Panc1 (cell line): Measurements from ENCODE around the gene SCN2B. TPM values are rescaled to one million over a fixed set of nuclear protein-coding genes. Genes with fewer than 3 reads are reported as not detected.

Experiments used
- ATAC-seq: fragments of 200-7000 bp; cut with Tn5 transposase; 2 replicates; pipeline ENCODE4 v1.9.1; 2020; ENCODE audit warnings: mild to moderate bottlenecking, moderate library complexity
- BruUV-seq: library from RNA; stranded (reverse); fragments of 400-500 nt; replicated peaks from 2 replicates; lab custom pipeline; 2021; lab: Mats Ljungman, UMichigan
- CTCF ChIA-PET: fragments of 300-600 bp; sonication (Branson Sonifier 250); formaldehyde crosslinking; loops from one replicate; lab custom pipeline; 2022; ENCODE audit warnings: antibody characterized with exemption; lab: Charles Lee
- POLR2A ChIA-PET: fragments of 300-600 bp; sonication (Branson Sonifier 250); formaldehyde crosslinking; loops from one replicate; lab custom pipeline; 2022; ENCODE audit warnings: antibody characterized with exemption; lab: Charles Lee
- DNase-seq: peaks from one replicate; pipeline ENCODE4 v3.0.0-alpha.2; 2010; ENCODE audit warnings: low read depth, low spot score
- H3K27ac ChIP-seq: 2 replicates; pipeline ENCODE4 v1.5.1; 2011; ENCODE audit warnings: mild to moderate bottlenecking, low read length, inconsistent platforms
- H3K27me3 ChIP-seq: fragments of 200-500 bp; sonication (Bioruptor generic); 2 replicates; pipeline ENCODE4 v1.6.0; 2014; ENCODE audit warnings: low read length, inconsistent platforms; ENCODE audit not compliant: control insufficient read depth, insufficient read depth
- H3K36me3 ChIP-seq: fragments of 200-500 bp; sonication (Bioruptor generic); 2 replicates; pipeline ENCODE4 v1.5.1; 2014; ENCODE audit warnings: inconsistent platforms, mild to moderate bottlenecking, low read length, moderate library complexity; ENCODE audit not compliant: control insufficient read depth, insufficient read depth
- H3K4me1 ChIP-seq: 2 replicates; pipeline ENCODE4 v1.5.1; 2011; ENCODE audit warnings: inconsistent platforms, mild to moderate bottlenecking, low read length, moderate library complexity; ENCODE audit not compliant: control insufficient read depth, insufficient read depth
- H3K4me3 ChIP-seq, 2 experiments: 2 replicates each; pipeline ENCODE4 v1.5.1; 2011 to 2012; ENCODE audit warnings: low read depth in 2 of 2, low read length in 2 of 2, mild to moderate bottlenecking in 2 of 2, inconsistent platforms in 1 of 2, moderate library complexity in 1 of 2
- H3K9me3 ChIP-seq: fragments of 200-500 bp; sonication (Bioruptor generic); 2 replicates; pipeline ENCODE4 v1.5.1; 2014; ENCODE audit warnings: low read depth, mild to moderate bottlenecking, inconsistent platforms, low read length, moderate library complexity; ENCODE audit not compliant: control insufficient read depth, insufficient read depth
- POLR2AphosphoS5 ChIP-seq: IDR thresholded peaks from 2 replicates; pipeline ENCODE4 v1.6.1; 2012; ENCODE audit warnings: mild to moderate bottlenecking, low read depth, low read length, moderate library complexity
- SIN3A ChIP-seq: IDR thresholded peaks from 2 replicates; pipeline ENCODE4 v1.6.1; 2012; ENCODE audit warnings: low read depth, mild to moderate bottlenecking, low read length, moderate library complexity, borderline replicate concordance; ENCODE audit not compliant: insufficient read depth
- TCF7L2 ChIP-seq: IDR thresholded peaks from 2 replicates; pipeline ENCODE4 v1.6.1; 2011; ENCODE audit warnings: mild to moderate bottlenecking, low read depth, low read length, inconsistent platforms
- in situ Hi-C: cut with HindIII; loops from 2 replicates; pipeline ENCODE4 v1.10.0; 2016; ENCODE audit warnings: low sequenced_read_pairs, low pct_unique_long_range_greater_than_20kb
- intact Hi-C: fragments of 100-400 bp; cut with micrococcal nuclease; formaldehyde crosslinking; loops from one replicate; pipeline ENCODE4 v1.10.0; 2022; ENCODE audit not compliant: unreplicated experiment
- total RNA-seq: library from RNA; stranded (reverse); gene quantifications from one replicate; pipeline ENCODE4 v1.2.1, GENCODE V29; 2021; ENCODE audit not compliant: unreplicated experiment
- TF ChIP-seq, protein P1 (sequence below): fragments of 450-650 bp; IDR thresholded peaks from 2 replicates; pipeline ENCODE4 v1.5.1; 2017; ENCODE audit warnings: mild to moderate bottlenecking
- TF ChIP-seq, protein P2 (sequence below), 2 experiments: IDR thresholded peaks; 2 replicates each; pipeline ENCODE4 v1.6.1; 2011 to 2012; ENCODE audit warnings: low read depth in 2 of 2, control low read depth in 1 of 2, low read length in 1 of 2, mild to moderate bottlenecking in 1 of 2, moderate library complexity in 1 of 2; ENCODE audit not compliant: insufficient read depth in 1 of 2

SCN2B gene
- total RNA-seq, 1 experiment from 2014 or later, result not detected

DNA sequence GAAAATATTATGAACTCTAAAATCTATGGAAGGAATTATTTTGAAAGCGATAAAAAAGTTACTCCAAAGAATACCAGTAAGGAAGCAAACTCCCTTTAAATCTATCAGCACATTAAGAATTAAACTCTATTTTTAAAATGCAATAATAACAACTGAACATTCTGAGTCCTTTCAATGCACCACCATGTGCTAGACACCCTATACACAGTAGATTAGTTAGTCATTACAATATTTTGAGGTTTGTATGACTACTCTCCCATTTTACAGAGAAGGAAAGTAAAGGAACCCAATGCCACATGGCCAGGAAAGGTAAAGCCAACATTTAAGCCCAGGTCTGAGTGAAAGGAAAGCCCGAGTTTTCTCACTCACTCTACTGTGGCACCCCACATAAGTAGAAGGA is 30.6 kb upstream of the SCN2B start:
- CTCF ChIA-PET, result no interaction called here
- Histone ChIP-seq H3K27me3 (peaks cover 59% of the 10 kb centered on the region), H3K36me3 (no peaks in the 10 kb centered on the region), H3K9me3 (no peaks in the 10 kb centered on the region), H3K4me3 (no peak overlapping the region), H3K27ac (no peak overlapping the region), H3K4me1 (no peaks in the 10 kb centered on the region)
- TF ChIP-seq, protein P1, sequence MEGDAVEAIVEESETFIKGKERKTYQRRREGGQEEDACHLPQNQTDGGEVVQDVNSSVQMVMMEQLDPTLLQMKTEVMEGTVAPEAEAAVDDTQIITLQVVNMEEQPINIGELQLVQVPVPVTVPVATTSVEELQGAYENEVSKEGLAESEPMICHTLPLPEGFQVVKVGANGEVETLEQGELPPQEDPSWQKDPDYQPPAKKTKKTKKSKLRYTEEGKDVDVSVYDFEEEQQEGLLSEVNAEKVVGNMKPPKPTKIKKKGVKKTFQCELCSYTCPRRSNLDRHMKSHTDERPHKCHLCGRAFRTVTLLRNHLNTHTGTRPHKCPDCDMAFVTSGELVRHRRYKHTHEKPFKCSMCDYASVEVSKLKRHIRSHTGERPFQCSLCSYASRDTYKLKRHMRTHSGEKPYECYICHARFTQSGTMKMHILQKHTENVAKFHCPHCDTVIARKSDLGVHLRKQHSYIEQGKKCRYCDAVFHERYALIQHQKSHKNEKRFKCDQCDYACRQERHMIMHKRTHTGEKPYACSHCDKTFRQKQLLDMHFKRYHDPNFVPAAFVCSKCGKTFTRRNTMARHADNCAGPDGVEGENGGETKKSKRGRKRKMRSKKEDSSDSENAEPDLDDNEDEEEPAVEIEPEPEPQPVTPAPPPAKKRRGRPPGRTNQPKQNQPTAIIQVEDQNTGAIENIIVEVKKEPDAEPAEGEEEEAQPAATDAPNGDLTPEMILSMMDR, result no peak
- TF ChIP-seq POLR2AphosphoS5 (no peak), SIN3A (no peak), TCF7L2 (no peak)
- TF ChIP-seq, protein P2, sequence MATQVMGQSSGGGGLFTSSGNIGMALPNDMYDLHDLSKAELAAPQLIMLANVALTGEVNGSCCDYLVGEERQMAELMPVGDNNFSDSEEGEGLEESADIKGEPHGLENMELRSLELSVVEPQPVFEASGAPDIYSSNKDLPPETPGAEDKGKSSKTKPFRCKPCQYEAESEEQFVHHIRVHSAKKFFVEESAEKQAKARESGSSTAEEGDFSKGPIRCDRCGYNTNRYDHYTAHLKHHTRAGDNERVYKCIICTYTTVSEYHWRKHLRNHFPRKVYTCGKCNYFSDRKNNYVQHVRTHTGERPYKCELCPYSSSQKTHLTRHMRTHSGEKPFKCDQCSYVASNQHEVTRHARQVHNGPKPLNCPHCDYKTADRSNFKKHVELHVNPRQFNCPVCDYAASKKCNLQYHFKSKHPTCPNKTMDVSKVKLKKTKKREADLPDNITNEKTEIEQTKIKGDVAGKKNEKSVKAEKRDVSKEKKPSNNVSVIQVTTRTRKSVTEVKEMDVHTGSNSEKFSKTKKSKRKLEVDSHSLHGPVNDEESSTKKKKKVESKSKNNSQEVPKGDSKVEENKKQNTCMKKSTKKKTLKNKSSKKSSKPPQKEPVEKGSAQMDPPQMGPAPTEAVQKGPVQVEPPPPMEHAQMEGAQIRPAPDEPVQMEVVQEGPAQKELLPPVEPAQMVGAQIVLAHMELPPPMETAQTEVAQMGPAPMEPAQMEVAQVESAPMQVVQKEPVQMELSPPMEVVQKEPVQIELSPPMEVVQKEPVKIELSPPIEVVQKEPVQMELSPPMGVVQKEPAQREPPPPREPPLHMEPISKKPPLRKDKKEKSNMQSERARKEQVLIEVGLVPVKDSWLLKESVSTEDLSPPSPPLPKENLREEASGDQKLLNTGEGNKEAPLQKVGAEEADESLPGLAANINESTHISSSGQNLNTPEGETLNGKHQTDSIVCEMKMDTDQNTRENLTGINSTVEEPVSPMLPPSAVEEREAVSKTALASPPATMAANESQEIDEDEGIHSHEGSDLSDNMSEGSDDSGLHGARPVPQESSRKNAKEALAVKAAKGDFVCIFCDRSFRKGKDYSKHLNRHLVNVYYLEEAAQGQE (IDR thresholded peaks at IDR 0.05; ENCODE audit: insufficient read depth in 1 of 2, low read depth in 2 of 2, low read length in 1 of 2), result no peak
- intact Hi-C loops (no loop called here), in situ Hi-C loops (no loop called here)
- ATAC-seq (no peak), DNase-seq (no peak)
- POLR2A ChIA-PET, result no interaction called here
- no TSS peak for BruUV-seq

DNA sequence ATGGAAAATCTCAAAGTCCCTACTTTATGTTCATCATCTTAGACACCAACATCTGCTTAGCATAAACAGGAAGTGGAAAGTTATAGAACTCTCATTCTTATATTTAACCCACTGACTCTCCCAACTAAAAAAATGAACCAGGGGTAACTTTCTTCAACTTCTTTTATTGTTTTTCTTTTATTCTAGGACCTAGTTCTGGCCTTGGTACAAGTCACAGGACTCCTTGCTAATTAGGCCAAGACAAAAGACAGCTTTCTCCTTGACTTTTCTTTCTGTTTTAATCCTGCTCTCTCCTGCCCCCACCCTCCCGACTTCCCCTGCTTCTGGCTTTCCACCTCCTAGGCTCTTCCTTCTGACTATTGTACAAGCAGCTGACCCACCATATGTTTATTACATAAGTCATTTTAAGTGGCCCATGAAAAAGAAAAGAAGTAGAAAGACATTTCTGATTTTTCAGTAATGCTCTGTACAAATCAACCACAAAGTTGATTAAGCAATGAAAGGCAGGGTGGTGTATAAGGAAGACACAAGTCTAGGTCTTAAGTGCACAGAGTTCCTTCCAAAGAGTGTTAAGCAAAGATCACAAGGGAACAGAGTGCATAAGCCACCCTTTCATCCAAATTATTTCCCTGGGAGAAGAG is 30.1 kb upstream of the SCN2B start:
- BruUV-seq, result no TSS peak
- TF ChIP-seq POLR2AphosphoS5 (no peak), TCF7L2 (no peak), SIN3A (no peak)
- TF ChIP-seq, protein P2 (IDR thresholded peaks at IDR 0.05; ENCODE audit: insufficient read depth in 1 of 2, low read depth in 2 of 2, low read length in 1 of 2), result no peak
- TF ChIP-seq, protein P1, result no peak
- Histone ChIP-seq H3K9me3 (no peaks in the 10 kb centered on the region), H3K27me3 (peaks cover 56% of the 10 kb centered on the region), H3K36me3 (no peaks in the 10 kb centered on the region), H3K4me1 (no peaks in the 10 kb centered on the region), H3K4me3 (no peak overlapping the region), H3K27ac (no peak overlapping the region)
- POLR2A ChIA-PET, result no interaction called here
- in situ Hi-C loops (no loop called here), intact Hi-C loops (no loop called here)
- ATAC-seq (no peak), DNase-seq (no peak)
- CTCF ChIA-PET, result no interaction called here
